ENCODE results near the gene CSF2RB.

Gene CSF2RB

GRCh38 chr22:36940676-36941075, 27.2 kb downstream of the CSF2RB start:
- no peak for TF ChIP-seq CTCF (IDR thresholded peaks at IDR 0.05)
- Histone ChIP-seq H3K27me3 (peaks cover 0 to 32% of the 10 kb centered on the region in 2 donors), H3K4me3 (no peak overlapping the region), H3K36me3 (no peaks in the 10 kb centered on the region), H3K27ac (no peak overlapping the region), H3K9me3 (no peaks in the 10 kb centered on the region), H3K4me1 (no peaks in the 10 kb centered on the region)
- no peak for DNase-seq
- intact Hi-C loops (cut with DNase I; ENCODE audit: low total_unique reads), result no loop called here

- H3K9me3 ChIP-seq, result no peaks in the 10 kb centered on the region
- H3K4me3 ChIP-seq, result no peak overlapping the region
- peaks cover 0 to 24% of the 10 kb centered on the region in 2 donors for H3K27me3 ChIP-seq
- no peak for DNase-seq
- no peak for TF ChIP-seq CTCF (IDR thresholded peaks at IDR 0.05)
- no peaks in the 10 kb centered on the region for H3K4me1 ChIP-seq
- no peak overlapping the region for H3K27ac ChIP-seq
- no peaks in the 10 kb centered on the region for H3K36me3 ChIP-seq
- intact Hi-C loops (cut with DNase I; ENCODE audit: low total_unique reads), result no loop called here
These were observed 29.1 kb downstream of the CSF2RB start for GRCh38 chr22:36942556-36942955.

GRCh38 chr22:36946421-36947158, 33.2 kb downstream of the CSF2RB start:
- H3K27ac ChIP-seq, result no peak overlapping the region
- intact Hi-C loops (cut with DNase I; ENCODE audit: low total_unique reads), result no loop called here
- no peaks in the 10 kb centered on the region for H3K9me3 ChIP-seq
- H3K36me3 ChIP-seq, result no peaks in the 10 kb centered on the region
- DNase-seq, result no peak
- H3K4me1 ChIP-seq, result no peaks in the 10 kb centered on the region
- H3K4me3 ChIP-seq, result no peak overlapping the region
- no peak for TF ChIP-seq CTCF (IDR thresholded peaks at IDR 0.05)
- H3K27me3 ChIP-seq, result peaks cover 0 to 24% of the 10 kb centered on the region in 2 donors

GRCh38 chr22:36948273-36949225, 35.1 kb downstream of the CSF2RB start:
- intact Hi-C loops (cut with DNase I; ENCODE audit: low total_unique reads), result no loop called here
- TF ChIP-seq CTCF (IDR thresholded peaks at IDR 0.05), result no peak
- H3K36me3 ChIP-seq, result no peaks in the 10 kb centered on the region

GRCh38 chr22:36950797-36951590, 37.6 kb downstream of the CSF2RB start:
- TF ChIP-seq CTCF (IDR thresholded peaks at IDR 0.05), result no peak
- Histone ChIP-seq H3K4me3 (no peak overlapping the region), H3K4me1 (no peaks in the 10 kb centered on the region), H3K9me3 (no peaks in the 10 kb centered on the region), H3K27ac (no peak overlapping the region), H3K27me3 (peaks cover 0 to 44% of the 10 kb centered on the region in 2 donors), H3K36me3 (no peaks in the 10 kb centered on the region)
- intact Hi-C loops (cut with DNase I; ENCODE audit: low total_unique reads), result no loop called here
- DNase-seq, result no peak

More at GRCh38 chr22:36948273-36949225, 35.1 kb downstream of the CSF2RB start:
- H3K27me3 ChIP-seq, result peaks cover 0 to 32% of the 10 kb centered on the region in 2 donors
- no peak overlapping the region for H3K4me3 ChIP-seq
- DNase-seq, result no peak
- no peaks in the 10 kb centered on the region for H3K4me1 ChIP-seq
- no peaks in the 10 kb centered on the region for H3K9me3 ChIP-seq
- H3K27ac ChIP-seq, result no peak overlapping the region
